Osteocyte (in vitro differentiated cells): ENCODE data around the gene APCDD1. TPM values are rescaled to one million over a fixed set of nuclear protein-coding genes. Genes with fewer than 3 reads are reported as not detected.
"Not testable (repeated sequence)": the region's sequence is repeated elsewhere in the genome, so short reads cannot be mapped to it uniquely, and the experiment has no call there.

Experiments
- DNase-seq: peaks from one replicate; pipeline ENCODE4 v3.0.0; 2021; ENCODE audit warnings: mixed read lengths; ENCODE audit not compliant: unreplicated experiment; ENCODE audit errors: extremely low spot score
- H3K27ac Mint-ChIP-seq: one replicate; pipeline ENCODE4 v1.8.0; 2021; ENCODE audit warnings: mild to moderate bottlenecking, mixed read lengths; ENCODE audit not compliant: unreplicated experiment
- H3K27me3 Mint-ChIP-seq: one replicate; pipeline ENCODE4 v1.8.0; 2021; ENCODE audit warnings: mixed read lengths; ENCODE audit not compliant: unreplicated experiment
- H3K36me3 Mint-ChIP-seq: one replicate; pipeline ENCODE4 v1.8.0; 2021; ENCODE audit warnings: mixed read lengths; ENCODE audit not compliant: unreplicated experiment
- H3K4me1 Mint-ChIP-seq: one replicate; pipeline ENCODE4 v1.8.0; 2021; ENCODE audit warnings: mixed read lengths; ENCODE audit not compliant: unreplicated experiment
- H3K4me3 Mint-ChIP-seq: one replicate; pipeline ENCODE4 v1.8.0; 2021; ENCODE audit warnings: mild to moderate bottlenecking, moderate library complexity, mixed read lengths; ENCODE audit not compliant: unreplicated experiment
- H3K9me3 Mint-ChIP-seq: one replicate; pipeline ENCODE4 v1.8.0; 2021; ENCODE audit warnings: mixed read lengths; ENCODE audit not compliant: unreplicated experiment
- total RNA-seq: library from RNA; stranded (reverse); gene quantifications from 2 replicates; pipeline ENCODE4 v1.2.1, GENCODE V29; 2021
- TF ChIP-seq, protein P1 (sequence below): fragments of 200-600 bp; sonication (generic); IDR thresholded peaks from 2 replicates; pipeline ENCODE4 v1.5.0; 2021; ENCODE audit warnings: antibody characterized with exemption, mild to moderate bottlenecking, moderate library complexity

APCDD1 gene
- total RNA-seq, 1 donor from 2014 or later: 1.4 TPM

- TF ChIP-seq, protein P1, sequence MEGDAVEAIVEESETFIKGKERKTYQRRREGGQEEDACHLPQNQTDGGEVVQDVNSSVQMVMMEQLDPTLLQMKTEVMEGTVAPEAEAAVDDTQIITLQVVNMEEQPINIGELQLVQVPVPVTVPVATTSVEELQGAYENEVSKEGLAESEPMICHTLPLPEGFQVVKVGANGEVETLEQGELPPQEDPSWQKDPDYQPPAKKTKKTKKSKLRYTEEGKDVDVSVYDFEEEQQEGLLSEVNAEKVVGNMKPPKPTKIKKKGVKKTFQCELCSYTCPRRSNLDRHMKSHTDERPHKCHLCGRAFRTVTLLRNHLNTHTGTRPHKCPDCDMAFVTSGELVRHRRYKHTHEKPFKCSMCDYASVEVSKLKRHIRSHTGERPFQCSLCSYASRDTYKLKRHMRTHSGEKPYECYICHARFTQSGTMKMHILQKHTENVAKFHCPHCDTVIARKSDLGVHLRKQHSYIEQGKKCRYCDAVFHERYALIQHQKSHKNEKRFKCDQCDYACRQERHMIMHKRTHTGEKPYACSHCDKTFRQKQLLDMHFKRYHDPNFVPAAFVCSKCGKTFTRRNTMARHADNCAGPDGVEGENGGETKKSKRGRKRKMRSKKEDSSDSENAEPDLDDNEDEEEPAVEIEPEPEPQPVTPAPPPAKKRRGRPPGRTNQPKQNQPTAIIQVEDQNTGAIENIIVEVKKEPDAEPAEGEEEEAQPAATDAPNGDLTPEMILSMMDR: no peak
- peaks cover 46% of the 10 kb centered on the region for H3K4me1 Mint-ChIP-seq
- peaks cover 11% of the 10 kb centered on the region for H3K36me3 Mint-ChIP-seq
- no peaks in the 10 kb centered on the region for H3K27me3 Mint-ChIP-seq
- peak overlapping the region; percentile 85 for H3K27ac Mint-ChIP-seq
- no peaks in the 10 kb centered on the region for H3K9me3 Mint-ChIP-seq
- DNase-seq: no peak
- H3K4me3 Mint-ChIP-seq: no peak overlapping the region
These were observed 75.6 kb downstream of the APCDD1 start for GRCh38 chr18:10530002-10530401.

DNA sequence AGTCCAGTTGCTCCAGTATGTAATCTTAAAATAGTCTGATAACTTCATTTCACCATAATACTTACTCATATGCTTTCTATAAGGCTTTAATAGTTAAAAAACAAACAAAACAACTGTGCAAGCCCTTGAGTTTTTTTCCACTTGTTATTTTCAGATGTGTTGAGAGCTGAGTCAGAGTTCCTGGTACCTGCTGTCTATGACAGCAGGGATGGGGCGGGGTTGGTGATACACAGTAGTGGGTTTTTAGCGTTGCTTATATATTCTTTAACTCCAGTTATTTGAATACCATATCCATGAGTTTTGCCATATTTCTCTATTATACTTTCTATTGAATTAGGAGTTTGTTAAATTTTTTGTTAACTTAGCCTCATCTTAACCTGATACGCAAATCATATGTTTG lies 76.4 kb downstream of the APCDD1 start:
- Mint-ChIP-seq H3K36me3 (peaks cover 14% of the 10 kb centered on the region), H3K4me1 (peaks cover 40% of the 10 kb centered on the region), H3K27ac (peak overlapping the region; percentile 85), H3K9me3 (no peaks in the 10 kb centered on the region), H3K4me3 (no peak overlapping the region), H3K27me3 (no peaks in the 10 kb centered on the region)
- TF ChIP-seq, protein P1: no peak
- no peak for DNase-seq

- H3K27ac Mint-ChIP-seq: no peak overlapping the region
- no peak overlapping the region for H3K4me3 Mint-ChIP-seq
- peaks cover 27% of the 10 kb centered on the region for H3K36me3 Mint-ChIP-seq
- no peak for DNase-seq
- H3K4me1 Mint-ChIP-seq: peaks cover 30% of the 10 kb centered on the region
- no peaks in the 10 kb centered on the region for H3K27me3 Mint-ChIP-seq
- TF ChIP-seq, protein P1: no peak
- no peaks in the 10 kb centered on the region for H3K9me3 Mint-ChIP-seq
These were observed 78.7 kb downstream of the APCDD1 start for GRCh38 chr18:10533111-10533510.

- H3K9me3 Mint-ChIP-seq: no peaks in the 10 kb centered on the region
- DNase-seq: no peak
- no peak overlapping the region for H3K4me3 Mint-ChIP-seq
- TF ChIP-seq, protein P1: no peak
- no peaks in the 10 kb centered on the region for H3K27me3 Mint-ChIP-seq
- H3K4me1 Mint-ChIP-seq: peaks cover 8% of the 10 kb centered on the region
- H3K27ac Mint-ChIP-seq: no peak overlapping the region
- H3K36me3 Mint-ChIP-seq: peaks cover 44% of the 10 kb centered on the region
These were observed 81.8 kb downstream of the APCDD1 start for GRCh38 chr18:10536280-10536679.

GRCh38 chr18:10537765-10538164 lies 83.3 kb downstream of the APCDD1 start:
- Mint-ChIP-seq H3K36me3 (peaks cover 55% of the 10 kb centered on the region), H3K27me3 (no peaks in the 10 kb centered on the region), H3K27ac (no peak overlapping the region), H3K9me3 (no peaks in the 10 kb centered on the region), H3K4me3 (no peak overlapping the region), H3K4me1 (peaks cover 5% of the 10 kb centered on the region)
- DNase-seq: no peak
- TF ChIP-seq, protein P1: no peak

- DNase-seq, H3K4me3 Mint-ChIP-seq, H3K27ac Mint-ChIP-seq, H3K27me3 Mint-ChIP-seq, H3K9me3 Mint-ChIP-seq, H3K4me1 Mint-ChIP-seq: not testable (repeated sequence)
- H3K36me3 Mint-ChIP-seq: peaks cover 51% of the 10 kb centered on the region
These were observed 84.7 kb downstream of the APCDD1 start for GRCh38 chr18:10539124-10539523.
